Right kidney (tissue), 1 donor: ENCODE data around the gene CAP2.
"Not testable (repeated sequence)": the region's sequence is repeated elsewhere in the genome, so short reads cannot be mapped to it uniquely, and the experiment has no call there.

Source experiments
- DNase-seq: peaks from one replicate; pipeline ENCODE4 v3.0.0-alpha.2; 2016

The CAP2 gene

DNA sequence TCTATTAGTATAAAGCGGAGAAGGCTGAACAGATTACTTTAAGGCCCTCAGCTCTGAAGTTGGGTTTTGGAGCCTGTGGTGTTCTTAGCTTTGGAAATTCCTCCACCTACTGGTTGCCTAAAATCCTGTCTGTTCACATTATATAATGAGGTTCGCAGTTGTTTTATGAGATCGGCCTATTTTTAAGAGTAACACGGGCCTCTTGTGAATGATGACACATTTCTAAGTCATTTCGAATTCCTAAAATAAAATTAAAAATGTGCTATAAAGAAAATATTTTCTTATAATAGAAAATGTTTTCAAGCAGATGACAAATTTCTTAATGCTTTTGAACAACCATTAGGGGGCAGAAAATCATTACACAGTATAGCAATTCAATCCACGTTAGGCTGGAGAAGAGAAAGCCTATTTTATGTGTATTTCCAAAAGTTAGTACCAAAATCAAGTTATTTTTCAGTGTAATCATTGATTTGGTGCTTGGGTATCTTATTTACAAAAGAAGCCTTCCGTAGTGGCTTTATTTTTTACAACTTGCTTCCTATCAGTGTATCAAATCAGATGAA, 190.9 kb downstream of the CAP2 start:
- peak; percentile 59 for DNase-seq

DNA sequence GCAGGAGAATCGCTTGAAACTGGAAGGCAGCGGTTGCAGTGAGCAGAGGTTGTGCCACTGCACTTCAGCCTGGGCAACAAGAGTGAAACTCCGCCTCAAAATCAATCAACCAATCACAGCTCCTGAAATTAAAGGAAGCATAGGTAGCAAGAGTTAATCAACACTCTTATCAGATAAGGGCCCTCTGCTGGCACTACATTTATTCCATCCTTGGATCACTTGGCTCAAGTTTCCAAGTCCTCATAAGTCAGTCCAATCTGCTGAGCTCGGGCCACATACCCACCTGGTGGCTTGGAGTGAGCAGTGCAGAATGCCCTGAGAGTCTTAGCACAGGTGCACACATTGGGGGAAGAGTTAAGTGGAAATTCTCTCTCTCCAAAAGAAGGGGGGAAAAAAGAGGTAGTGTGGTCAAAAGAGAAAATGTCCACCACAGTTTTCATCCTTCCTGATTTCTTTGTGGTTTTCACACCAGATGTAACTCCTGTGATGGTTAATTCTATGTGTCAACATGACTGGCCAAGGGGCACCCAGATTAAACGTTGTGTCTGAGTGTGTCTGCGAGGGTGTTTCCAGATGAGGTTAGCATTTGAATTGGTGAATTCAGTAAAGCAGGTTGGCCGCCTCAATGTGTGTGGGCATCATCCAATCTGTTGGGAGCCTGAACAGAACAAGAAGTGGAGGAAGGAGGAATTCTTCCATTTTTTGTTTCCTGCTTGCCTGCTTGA, 192.5 kb downstream of the CAP2 start:
- no peak for DNase-seq

DNA sequence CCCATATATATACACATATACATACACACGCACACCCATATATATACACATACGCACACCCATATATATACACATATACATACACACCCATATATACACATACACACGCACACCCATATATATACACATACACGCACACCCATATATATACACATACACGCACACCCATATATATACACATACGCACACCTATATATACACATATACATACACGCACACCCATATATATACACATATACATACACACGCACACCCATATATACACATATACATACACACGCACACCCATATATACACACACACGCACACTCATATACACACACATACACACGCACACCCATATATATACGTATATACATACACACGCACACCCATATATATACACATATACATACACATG, 193.2 kb downstream of the CAP2 start:
- not testable (repeated sequence) for DNase-seq

DNA sequence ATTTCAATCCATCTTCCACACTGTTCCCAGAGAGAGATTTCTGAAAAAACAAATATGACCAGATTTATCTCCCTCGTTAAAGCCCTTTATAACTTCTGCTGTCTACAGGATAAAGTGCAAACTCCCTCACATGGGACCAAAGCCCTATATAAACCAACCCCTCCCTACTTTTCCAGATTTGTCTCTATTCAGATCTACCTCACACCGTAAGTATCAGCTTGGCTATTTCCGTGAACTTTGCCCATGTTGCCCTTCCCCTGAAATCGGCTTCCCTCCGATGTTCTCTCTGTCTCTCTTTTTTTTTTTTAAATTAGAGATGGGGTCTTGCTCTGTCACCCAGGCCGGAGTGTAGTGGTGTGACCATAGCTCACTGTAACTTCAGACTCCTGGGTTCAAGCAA, 194.6 kb downstream of the CAP2 start:
- no peak for DNase-seq

DNA sequence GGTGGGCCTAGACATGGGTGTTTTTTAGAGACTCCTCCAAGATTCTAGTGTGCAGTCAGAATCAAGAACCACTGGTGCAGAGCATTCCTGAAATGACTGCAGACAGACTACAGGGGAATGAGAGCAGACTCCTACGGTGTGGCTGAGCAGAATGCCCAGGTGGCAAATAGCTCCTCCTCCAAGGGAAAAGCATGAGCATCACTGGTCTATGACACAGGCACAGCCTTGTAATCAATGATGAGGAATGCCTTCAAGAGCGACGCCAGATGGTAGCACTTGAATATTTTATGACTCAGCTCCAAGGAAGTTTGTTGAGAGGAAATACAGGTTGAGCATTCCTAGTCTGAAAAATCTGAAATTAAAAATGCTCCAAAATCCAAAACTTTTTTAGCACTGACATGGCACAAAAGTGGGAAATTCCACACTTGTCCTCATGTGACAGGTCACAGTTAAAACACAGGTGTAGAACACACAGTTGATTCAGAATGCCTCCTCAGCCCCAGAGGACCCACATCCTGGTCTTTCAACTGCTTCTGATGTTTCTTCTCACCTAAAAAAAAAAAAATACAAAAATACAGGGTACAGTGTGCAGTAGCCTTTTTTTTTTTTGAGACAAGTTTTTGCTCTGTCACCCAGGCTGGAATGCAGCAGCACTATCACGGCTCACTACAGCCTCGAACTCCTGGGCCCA, 196.2 kb downstream of the CAP2 start:
- no peak for DNase-seq

DNA sequence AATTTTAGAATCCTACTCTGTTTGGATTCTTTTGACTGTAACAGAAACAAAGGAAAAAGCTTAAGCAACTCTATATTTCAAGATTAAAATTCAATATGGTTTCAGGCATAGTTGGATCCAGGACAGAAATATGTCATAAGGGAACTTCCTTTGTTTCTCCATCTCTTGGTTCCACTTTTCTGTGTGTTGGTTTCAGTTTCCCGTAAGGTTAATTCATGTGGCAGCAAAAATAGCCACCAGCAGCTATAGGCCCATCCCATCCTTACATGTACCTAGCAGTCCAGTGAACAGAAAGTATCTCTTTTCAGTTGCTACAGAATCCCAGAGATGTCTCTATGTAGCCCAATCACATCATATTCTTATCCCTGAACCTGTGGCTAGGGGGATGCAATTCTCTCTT, 197.9 kb downstream of the CAP2 start:
- DNase-seq: no peak

DNA sequence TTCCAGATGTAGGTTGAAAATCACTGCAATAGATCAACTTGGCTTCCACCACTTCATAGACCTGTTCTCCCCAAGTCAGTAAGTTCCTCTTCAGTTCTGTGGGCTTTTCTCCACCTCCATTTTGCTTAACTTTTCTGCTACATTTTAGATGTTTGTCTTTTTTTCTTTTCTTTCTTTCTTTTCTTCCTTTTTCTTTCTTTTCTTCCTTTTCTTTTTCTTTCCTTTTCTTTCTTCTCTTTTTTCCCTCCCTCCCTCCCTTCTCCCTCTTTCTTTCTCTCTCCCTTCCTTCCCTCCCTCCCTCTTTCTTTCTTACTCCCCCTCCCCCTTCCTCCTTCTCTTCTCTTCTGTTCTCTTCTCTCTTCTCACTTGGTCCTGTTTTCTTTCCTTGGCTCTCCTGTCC, 199.9 kb downstream of the CAP2 start:
- DNase-seq: no peak

DNA sequence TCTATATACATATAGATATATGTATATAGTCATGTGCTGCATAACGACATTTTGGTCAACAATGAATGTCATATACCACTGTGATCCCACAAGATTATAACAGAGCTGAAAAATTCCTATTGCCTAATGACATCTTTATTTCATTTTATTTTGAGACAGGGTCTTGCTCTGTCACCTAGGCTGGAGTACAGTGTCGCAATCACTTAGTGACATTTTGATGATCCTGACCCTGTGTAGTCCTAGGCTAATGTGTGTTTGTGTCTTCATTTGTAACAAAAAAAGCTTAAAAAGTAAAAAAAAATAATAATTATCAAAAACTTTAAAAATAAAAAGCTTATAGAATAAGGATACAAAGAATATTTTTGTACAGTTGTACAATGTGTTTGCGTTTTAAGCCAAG, 202.7 kb downstream of the CAP2 start:
- DNase-seq: no peak

DNA sequence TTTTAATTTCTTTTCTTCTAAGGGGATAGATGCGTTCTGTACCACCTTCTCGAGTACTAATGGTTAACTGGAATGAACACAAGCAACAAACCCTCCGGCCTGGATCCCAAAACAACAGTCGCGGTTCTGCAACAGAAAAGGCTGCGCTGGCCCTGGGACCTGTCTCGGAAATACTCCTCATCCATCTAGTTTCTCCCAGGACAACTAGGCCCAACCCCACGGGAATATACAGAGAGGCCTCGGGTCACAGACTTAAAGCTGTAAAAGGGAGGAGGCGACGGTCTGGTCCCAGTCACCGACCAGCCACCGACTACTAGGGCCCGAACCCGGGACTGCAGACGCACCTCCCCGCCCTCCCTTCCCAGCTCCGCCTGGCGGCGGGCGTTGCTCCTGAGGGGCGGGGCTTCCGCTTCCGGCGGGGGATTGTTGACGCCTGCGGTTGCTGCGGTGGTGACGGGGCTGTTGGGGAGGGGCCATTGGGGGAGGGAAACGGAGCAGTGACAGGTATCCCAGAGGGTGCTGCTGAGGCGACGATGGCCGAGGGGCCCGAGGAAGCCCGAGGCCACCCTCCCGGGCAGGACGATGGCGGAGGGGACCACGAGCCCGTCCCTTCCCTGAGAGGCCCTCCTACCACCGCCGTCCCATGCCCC, 206.6 kb downstream of the CAP2 start, which contains the start of gene FAM8A1:
TSS of gene FAM8A1 (plus strand) at position 426 of the 650 bp plus-strand sequence. CDS start at position 534, 108 bp downstream.
- peak; percentile 88 for DNase-seq

DNA sequence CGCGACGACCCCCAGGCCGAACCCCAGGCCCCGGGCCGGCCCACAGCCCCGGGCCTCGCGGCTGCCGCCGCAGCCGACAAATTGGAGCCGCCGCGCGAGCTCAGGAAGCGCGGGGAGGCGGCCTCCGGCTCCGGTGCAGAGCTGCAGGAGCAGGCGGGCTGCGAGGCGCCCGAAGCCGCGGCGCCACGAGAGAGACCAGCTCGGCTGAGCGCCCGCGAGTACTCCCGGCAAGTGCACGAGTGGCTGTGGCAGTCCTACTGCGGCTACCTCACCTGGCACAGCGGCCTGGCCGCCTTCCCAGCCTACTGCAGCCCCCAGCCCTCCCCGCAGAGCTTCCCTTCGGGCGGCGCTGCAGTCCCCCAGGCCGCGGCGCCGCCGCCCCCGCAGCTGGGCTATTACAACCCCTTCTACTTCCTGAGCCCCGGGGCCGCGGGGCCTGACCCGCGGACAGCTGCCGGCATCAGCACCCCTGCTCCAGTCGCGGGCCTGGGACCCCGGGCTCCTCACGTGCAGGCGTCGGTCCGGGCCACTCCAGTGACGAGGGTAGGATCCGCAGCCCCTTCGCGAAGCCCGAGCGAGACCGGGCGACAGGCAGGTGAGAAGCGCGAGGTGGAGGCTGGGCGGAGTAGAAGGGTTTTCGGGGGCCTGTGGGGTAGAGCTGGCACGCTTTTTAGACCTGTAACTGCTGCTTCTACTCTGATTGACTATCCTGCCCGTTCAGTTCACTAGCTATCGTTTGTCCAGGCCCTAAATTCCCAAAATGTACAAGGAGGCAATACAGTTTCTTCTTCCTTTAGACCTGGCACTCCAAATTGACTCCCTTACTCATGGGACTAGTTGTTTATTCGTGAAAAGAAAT, 207.4 kb downstream of the CAP2 start:
- peak; percentile 88 for DNase-seq

DNA sequence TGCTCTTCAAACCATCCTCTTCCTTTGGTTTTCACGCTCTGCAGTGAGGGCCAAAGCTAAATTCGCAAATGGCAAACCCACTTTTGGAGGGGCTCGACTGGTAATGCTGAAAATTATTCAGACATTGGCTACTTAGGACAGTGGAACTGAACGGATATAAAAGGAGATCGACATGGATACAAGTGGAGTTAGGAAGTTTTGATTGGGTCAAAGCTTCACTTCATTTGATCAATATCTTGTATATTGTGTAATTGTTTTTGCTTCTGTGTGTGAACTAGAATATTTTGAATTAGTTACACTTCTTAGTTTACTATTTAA, 207.9 kb downstream of the CAP2 start:
- no peak for DNase-seq

DNA sequence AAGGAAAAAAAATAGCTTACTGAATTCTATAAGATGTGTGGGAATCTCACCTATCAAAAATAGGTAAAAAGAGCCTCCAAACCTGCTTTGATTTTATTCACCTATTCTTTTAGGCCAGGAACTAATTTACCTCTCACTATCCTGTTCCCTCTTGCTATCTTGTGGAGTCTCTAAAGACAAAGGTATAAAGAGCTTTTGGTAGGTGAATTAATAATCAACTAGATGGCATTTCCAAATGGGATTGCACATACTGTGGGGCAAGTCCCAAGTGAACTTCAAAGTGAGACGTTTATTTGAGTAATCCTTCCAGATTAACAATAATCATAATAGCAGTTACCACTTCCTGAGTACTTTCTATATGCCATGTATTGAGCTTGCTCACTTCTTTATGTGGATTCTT, 209.5 kb downstream of the CAP2 start:
- no peak for DNase-seq

DNA sequence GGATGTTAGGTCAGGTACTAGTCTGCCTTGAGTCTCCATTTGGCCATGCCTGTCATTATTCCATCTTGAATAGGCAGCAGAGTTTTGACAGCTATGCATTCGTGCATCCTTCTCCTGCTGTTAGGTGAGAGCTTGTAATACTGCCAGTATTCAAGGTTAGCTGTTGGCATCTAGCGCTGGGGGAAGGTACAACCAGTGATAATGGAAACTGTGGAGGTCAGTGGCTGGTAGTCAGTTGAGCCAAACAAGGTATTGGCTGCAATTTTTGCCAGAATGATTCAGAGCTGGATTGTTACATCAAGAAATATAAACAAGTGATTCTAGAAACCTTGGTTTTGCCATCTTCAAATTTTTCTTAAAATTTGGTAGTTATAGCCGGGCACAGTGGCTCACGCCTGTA, 213.2 kb downstream of the CAP2 start:
- no peak for DNase-seq
